GM12875 (cell line): ENCODE results near the gene ZNF316.

ENCODE experiments used
- H3K4me3 ChIP-seq: one replicate; pipeline ENCODE4 v1.5.1; 2011; ENCODE audit warnings: low read depth, low read length, control low read depth
- TF ChIP-seq, protein P1 (sequence below): IDR thresholded peaks from 2 replicates; pipeline ENCODE4 v1.5.1; 2011; ENCODE audit warnings: low read depth, mild to moderate bottlenecking, control low read depth, inconsistent platforms, low read length, moderate library complexity, borderline replicate concordance; ENCODE audit not compliant: insufficient read depth

ZNF316 gene

DNA sequence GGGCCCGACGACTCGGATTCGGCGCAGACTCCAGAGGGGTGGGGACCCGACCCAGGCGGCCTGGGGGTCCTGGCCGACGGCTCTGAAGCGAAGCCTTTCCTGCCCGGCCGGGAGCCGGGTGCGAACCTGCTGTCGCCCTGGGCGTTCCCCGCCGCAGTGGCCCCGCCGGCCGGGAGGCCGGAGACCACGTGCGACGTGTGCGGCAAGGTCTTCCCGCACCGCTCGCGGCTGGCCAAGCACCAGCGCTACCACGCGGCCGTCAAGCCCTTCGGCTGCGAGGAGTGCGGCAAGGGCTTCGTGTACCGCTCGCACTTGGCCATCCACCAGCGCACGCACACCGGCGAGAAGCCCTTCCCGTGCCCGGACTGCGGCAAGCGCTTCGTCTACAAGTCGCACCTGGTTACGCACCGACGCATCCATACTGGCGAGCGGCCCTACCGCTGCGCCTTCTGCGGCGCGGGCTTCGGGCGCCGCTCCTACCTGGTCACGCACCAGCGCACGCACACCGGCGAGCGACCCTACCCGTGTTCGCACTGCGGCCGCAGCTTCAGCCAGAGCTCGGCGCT is 15.4 kb downstream of the ZNF316 start:
- H3K4me3 ChIP-seq, result no peak overlapping the region
- TF ChIP-seq, protein P1, sequence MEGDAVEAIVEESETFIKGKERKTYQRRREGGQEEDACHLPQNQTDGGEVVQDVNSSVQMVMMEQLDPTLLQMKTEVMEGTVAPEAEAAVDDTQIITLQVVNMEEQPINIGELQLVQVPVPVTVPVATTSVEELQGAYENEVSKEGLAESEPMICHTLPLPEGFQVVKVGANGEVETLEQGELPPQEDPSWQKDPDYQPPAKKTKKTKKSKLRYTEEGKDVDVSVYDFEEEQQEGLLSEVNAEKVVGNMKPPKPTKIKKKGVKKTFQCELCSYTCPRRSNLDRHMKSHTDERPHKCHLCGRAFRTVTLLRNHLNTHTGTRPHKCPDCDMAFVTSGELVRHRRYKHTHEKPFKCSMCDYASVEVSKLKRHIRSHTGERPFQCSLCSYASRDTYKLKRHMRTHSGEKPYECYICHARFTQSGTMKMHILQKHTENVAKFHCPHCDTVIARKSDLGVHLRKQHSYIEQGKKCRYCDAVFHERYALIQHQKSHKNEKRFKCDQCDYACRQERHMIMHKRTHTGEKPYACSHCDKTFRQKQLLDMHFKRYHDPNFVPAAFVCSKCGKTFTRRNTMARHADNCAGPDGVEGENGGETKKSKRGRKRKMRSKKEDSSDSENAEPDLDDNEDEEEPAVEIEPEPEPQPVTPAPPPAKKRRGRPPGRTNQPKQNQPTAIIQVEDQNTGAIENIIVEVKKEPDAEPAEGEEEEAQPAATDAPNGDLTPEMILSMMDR, result no peak

DNA sequence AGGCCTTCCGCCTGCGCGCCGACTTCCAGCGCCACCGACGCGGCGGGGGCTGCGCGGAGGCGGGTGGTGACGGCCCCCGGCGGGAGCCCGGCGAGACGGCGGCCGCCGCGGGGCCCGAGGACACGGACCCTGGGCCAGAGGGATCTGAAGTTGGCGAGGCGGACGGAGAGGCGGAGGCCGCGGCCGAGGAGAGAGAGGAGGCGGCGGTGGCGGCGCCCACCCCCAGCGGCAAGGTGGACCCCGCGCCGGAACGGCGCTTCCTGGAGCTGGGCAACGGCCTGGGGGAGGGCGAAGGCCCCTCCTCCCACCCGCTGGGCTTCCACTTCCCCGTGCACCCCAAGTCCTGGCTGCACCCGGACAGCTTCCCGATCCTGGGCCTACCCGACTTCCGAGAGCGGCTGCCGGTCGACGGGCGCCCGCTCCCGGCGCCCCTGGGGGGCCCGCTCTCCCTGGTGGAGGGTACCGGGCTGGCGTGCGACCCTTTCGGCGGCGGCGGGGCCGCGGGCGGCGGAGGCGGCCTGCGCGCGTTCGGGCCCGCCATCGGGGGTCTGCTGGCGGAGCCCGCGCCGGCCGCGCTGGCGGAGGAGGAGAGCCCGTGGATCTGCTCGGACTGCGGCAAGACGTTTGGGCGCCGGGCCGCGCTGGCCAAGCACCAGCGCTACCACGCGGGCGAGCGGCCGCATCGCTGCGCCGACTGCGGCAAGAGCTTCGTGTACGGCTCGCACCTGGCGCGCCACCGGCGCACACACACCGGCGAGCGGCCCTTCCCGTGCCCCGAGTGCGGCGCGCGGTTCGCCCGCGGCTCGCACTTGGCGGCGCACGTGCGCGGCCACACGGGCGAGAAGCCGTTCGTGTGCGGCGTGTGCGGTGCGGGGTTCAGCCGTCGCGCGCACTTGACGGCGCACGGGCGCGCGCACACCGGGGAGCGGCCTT is 16.2 kb downstream of the ZNF316 start:
- H3K4me3 ChIP-seq, result no peak overlapping the region
- TF ChIP-seq, protein P1, result no peak

DNA sequence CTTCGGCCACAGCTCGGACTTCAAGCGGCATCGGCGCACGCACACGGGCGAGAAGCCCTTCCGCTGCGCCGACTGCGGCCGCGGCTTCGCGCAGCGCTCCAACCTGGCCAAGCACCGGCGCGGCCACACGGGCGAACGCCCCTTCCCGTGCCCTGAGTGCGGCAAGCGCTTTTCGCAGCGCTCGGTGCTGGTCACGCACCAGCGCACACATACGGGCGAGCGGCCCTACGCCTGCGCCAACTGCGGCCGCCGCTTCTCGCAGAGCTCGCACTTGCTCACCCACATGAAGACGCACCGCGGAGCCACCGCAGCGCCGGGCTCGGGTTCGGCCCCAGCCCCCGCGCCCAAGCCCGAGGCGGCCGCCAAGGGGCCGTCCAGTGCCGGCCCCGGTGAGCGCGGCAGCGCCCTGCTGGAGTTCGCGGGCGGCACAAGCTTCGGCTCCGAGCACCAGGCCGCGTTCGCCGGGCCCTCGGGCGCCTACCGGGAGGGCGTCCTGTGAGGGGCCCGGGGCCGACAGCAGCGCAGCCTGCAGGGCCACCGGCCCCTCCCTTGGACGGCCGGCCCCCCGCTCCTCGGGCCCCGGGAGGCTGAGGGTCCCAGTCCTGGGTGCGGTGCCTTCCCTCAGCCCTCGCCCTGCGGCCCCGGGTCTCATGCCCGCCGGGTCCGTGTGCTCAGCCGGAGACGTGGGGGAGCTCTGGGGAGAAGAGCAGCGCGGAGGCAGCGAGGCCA is 17.2 kb downstream of the ZNF316 start:
- no peak overlapping the region for H3K4me3 ChIP-seq
- TF ChIP-seq, protein P1, result no peak

DNA sequence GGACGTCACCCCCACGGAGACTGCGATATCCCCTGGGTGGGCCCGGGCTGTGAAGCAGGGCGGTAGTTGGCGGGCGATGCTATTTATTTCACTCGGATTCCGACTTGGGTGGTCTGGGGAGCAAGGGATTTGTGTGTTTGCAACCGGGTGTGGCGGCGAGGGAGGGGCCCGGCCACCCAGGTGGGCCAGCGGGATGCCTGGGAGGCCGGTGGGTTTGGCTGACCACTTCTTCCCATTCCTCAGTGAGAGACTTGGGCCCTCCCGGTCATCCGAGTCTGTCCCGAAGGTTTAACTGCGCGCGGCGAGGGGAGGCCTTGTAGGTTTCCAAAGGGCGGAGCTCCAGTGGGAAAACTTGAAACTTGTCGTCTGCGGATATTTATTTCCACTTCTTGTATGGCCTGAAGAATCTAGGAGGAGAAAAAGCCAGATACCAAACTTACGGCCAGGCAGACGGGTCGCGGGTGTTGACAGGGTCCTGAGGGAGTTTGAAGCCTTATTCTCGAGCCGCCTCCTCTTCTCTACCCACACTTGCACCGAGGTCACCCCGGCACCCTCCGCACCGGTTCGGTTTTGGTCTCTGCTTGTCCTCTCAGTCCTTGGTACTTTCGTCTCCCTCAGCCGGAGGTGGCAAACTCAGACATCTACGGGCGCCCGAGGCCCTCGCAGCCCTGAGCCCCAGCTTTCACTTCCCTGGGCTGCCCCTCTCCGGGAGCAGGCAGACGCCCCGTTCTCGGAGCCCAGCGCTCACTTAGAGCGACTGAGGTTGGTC is 17.9 kb downstream of the ZNF316 start:
- TF ChIP-seq, protein P1, result no peak
- H3K4me3 ChIP-seq, result no peak overlapping the region

DNA sequence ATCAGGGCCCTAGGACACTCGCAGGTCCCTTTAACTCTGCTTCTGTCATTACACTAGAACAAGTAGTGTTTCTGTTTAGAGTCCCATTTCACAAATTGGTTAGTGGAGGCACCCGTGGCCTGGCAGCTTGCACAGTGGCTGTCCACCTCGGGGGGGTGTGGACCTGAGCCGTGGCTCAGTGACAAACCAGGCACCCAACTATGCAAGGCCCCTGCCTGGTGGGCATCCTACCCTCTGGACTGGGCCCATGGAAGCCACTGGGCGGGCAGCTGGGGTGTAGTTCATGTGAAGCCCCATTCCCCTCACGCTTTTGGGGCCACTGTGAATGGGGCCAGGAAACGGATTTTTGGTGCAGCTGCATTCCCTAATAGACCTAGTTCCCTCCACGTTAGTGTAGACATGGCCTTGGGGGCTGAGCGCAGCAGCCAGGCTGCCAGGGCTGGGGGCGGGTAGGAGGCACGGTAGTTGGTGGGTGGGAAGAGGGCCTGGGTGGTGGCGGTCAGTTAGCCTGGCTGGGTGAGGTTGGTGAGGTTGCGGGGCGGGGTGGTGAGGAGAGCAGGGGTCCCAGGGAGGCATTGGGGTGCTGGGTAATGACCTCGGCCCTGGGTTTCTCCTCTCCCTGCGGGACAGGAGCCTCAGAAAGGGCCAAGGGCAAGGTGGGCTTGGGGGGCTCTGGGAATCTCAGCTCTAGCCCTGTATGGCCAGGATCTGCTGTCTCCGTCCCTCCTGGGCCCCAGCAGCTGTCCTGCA is 18.7 kb downstream of the ZNF316 start:
- no peak overlapping the region for H3K4me3 ChIP-seq
- TF ChIP-seq, protein P1, result no peak

DNA sequence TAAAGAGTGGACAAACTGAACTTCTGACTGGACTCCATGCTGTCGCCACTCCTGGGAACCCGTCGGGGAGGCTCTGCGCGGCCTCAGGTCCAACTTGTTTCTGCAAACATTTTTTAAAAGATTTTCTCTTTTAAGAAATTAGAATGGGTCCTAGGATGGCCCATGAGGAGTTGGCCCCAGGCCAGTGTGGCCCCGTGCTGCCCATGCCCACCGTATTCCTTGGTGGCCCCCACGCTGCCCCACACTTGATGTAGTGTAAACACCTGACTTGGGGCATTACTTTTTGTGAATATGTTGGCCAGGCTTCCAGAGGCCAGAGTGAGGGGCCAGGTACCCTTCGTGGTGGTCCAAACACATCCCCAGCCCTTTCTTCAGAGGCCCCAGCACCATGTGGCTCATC is 19.3 kb downstream of the ZNF316 start:
- TF ChIP-seq, protein P1, result no peak
- H3K4me3 ChIP-seq, result no peak overlapping the region
